Stimulated activated CD8-positive, alpha-beta memory T cell treated with anti-CD3 and anti-CD28 coated beads, Interleukin-15, amount 100 ng/mL, for 24 hours (primary cell): Measurements from ENCODE around the gene C12orf54.
"Not testable (repeated sequence)": the region's sequence is repeated elsewhere in the genome, so short reads cannot be mapped to it uniquely, and the experiment has no call there.

Experiments used
- DNase-seq: peaks from one replicate; pipeline ENCODE4 v3.0.0-alpha.2; 2020; ENCODE audit warnings: low read depth

Gene C12orf54

GRCh38 chr12:48482198-48482597 lies at the start of gene C12orf54:
Gene C12orf54 (plus strand): TSS chr12:48482498. CDS start chr12:48483297, 799 bp downstream.
- DNase-seq, result no peak

GRCh38 chr12:48434016-48434415 lies 48.3 kb upstream of the C12orf54 start:
- not testable (repeated sequence) for DNase-seq

GRCh38 chr12:48441069-48441468 lies 41.2 kb upstream of the C12orf54 start:
- no peak for DNase-seq

- no peak for DNase-seq
These were observed 40.0 kb upstream of the C12orf54 start for GRCh38 chr12:48442179-48442847.

- no peak for DNase-seq
These were observed 36.8 kb upstream of the C12orf54 start for GRCh38 chr12:48445538-48445937.

GRCh38 chr12:48446161-48446776 lies 36.0 kb upstream of the C12orf54 start:
- no peak for DNase-seq

GRCh38 chr12:48447755-48448154 lies 34.5 kb upstream of the C12orf54 start:
- DNase-seq, result no peak

GRCh38 chr12:48451372-48451771 lies 30.9 kb upstream of the C12orf54 start:
- no peak for DNase-seq

GRCh38 chr12:48452961-48453360 lies 29.3 kb upstream of the C12orf54 start:
- not testable (repeated sequence) for DNase-seq

GRCh38 chr12:48454667-48455066 lies 27.6 kb upstream of the C12orf54 start:
- DNase-seq, result no peak

- no peak for DNase-seq
These were observed 27.2 kb upstream of the C12orf54 start for GRCh38 chr12:48455116-48455515.

GRCh38 chr12:48459259-48459658 lies 23.0 kb upstream of the C12orf54 start:
- DNase-seq, result no peak

GRCh38 chr12:48469027-48469426 lies 13.3 kb upstream of the C12orf54 start:
- DNase-seq, result not testable (repeated sequence)

GRCh38 chr12:48472259-48472658 lies 10.0 kb upstream of the C12orf54 start, which contains the start of gene ANP32D:
Gene ANP32D (plus strand): TSS chr12:48472559. CDS start chr12:48472665, 106 bp downstream.
- DNase-seq, result no peak

GRCh38 chr12:48473061-48473460 lies 9.2 kb upstream of the C12orf54 start:
- DNase-seq, result no peak

- DNase-seq, result not testable (repeated sequence)
These were observed 7.8 kb upstream of the C12orf54 start for GRCh38 chr12:48474497-48474896.

- no peak for DNase-seq
These were observed 632 bp downstream of the C12orf54 start for GRCh38 chr12:48482930-48483329.

GRCh38 chr12:48486261-48486660 lies 4.0 kb downstream of the C12orf54 start:
- DNase-seq, result no peak

- DNase-seq, result no peak
These were observed 4.4 kb downstream of the C12orf54 start for GRCh38 chr12:48486679-48487078.

GRCh38 chr12:48489012-48489411 lies 6.7 kb downstream of the C12orf54 start:
- DNase-seq, result no peak

- not testable (repeated sequence) for DNase-seq
These were observed 7.2 kb downstream of the C12orf54 start for GRCh38 chr12:48489456-48489855.

GRCh38 chr12:48500281-48500680 lies 18.0 kb downstream of the C12orf54 start:
- not testable (repeated sequence) for DNase-seq

GRCh38 chr12:48506836-48507235 lies 24.5 kb downstream of the C12orf54 start:
- not testable (repeated sequence) for DNase-seq

- no peak for DNase-seq
These were observed 26.7 kb downstream of the C12orf54 start for GRCh38 chr12:48508987-48509386.
